ENCODE results near the gene FSTL5.

Gene FSTL5

GRCh38 chr4:161457311-161457710, 706.5 kb downstream of the FSTL5 start:
- peak; percentile 72 for DNase-seq (ENCODE audit: low read depth, low spot score)

DNA sequence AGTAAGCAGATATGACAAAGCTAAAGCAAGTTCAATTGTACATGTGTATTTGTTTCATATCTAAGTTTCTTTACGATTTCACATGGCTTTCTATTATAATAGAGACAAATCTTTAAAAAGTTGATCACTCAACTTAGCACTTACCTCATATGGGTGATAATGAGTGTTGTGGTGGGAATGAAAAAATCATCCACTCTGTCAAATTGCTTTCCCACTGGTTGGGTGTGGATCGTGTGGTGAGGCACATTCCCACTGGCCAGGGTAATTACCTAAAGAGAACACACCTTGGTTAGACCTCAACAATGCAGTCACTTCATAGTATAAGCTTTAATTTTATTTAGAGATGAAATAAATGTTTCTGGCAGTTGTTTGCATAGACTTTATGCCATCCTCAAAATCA, 708.9 kb downstream of the FSTL5 start:
- DNase-seq (ENCODE audit: low read depth, low spot score): no peak

- no peak for DNase-seq (ENCODE audit: low read depth, low spot score)
These were observed 715.1 kb downstream of the FSTL5 start for GRCh38 chr4:161448550-161449180.

DNA sequence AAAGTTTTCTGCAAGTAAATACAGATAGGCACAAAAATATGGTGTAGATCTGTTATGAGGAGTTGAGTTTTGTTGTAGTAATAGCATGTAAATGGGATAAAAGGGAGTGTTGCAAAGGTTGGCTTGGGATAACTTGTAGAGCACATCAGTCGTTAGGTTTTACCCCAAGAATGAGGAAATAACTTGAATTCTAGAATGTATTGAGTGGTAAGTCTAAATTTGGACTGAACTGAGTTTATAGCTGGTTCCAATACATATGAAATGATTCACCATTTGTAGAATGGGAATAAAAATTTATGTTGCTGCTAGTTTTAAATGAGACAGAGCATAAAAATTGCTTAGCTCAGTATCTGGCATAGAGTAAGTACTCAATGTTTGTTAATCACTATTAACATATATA, 719.2 kb downstream of the FSTL5 start:
- DNase-seq (ENCODE audit: low read depth, low spot score): no peak

- DNase-seq (ENCODE audit: low read depth, low spot score): no peak
These were observed 720.9 kb downstream of the FSTL5 start for GRCh38 chr4:161442921-161443320.

GRCh38 chr4:161438096-161438495, 725.7 kb downstream of the FSTL5 start:
- DNase-seq (ENCODE audit: low read depth, low spot score): no peak

- DNase-seq (ENCODE audit: low read depth, low spot score): no peak
These were observed 735.4 kb downstream of the FSTL5 start for GRCh38 chr4:161428180-161428965.

DNA sequence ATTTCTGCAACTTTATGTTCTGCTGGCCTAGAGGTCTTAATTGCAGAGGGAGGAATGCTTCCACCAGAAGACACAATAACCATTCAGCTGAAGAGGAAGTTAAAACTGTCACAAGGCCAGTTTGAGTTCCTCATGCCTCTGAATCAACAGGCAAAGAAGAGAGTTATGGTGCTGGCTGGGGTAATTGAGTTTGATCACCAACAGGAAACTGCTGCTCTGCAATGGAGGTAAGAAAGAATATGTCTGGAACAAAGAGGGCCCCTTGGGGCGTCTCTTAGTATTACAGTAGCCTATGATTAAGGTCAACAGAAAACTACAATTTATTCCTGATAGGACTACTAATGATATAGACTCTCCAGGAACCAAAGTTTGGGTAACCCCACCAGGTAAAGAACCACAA, 744.0 kb downstream of the FSTL5 start:
- DNase-seq (ENCODE audit: low read depth, low spot score): no peak

DNA sequence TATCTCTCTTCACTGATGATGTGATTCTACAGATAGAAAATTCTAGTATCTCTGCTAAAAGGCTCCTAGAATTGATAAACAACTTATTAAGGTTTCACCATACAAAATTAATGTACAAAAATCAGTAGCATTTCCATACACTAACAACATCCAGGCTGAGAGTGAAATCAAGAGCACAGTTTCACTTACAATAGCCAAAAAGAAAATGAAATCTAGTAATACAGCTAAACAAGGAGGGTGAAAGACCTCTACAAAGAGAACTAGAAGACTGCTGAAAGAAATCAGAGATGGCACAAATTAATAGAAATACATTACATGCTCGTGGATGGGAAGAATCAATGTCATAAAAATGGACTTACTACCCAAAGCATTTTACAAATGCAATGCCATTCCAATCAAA, 751.9 kb downstream of the FSTL5 start:
- DNase-seq (ENCODE audit: low read depth, low spot score): no peak

DNA sequence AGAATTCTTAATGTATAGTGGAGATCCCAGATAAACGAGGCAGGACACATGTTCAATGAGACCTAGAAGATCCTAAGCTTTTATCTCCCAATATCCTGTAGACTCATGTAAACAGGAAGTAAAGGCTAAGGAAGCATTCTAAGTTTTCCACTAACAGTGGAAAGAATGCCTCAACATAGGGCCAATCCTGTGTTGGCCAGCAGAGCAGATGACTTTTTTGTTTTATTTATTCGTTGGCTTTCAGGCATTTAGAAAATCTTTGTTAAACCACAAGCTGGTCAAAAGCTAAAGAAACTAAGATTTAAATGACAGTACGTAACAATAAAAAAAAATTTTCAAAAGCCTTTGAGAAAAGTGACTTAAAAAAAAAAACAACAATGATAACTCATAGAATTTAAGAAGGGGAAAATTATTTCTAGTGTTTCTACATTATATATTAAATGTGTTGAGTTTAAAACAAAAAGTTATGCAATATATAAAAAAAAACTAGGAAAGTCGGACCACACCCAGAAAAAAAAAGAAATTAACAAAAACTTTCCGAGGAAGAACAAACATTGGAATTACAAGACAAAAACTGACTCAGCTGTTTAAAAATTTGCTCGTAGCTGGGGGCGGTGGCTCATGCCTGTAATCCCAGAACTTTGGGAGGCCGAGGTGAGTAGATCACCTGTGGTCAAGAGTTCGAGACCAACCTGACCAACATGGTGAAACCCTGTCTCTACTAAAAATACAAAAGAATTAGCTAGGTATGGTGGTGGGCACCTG, 759.3 kb downstream of the FSTL5 start:
- peak; percentile 65 for DNase-seq (ENCODE audit: low read depth, low spot score)

DNA sequence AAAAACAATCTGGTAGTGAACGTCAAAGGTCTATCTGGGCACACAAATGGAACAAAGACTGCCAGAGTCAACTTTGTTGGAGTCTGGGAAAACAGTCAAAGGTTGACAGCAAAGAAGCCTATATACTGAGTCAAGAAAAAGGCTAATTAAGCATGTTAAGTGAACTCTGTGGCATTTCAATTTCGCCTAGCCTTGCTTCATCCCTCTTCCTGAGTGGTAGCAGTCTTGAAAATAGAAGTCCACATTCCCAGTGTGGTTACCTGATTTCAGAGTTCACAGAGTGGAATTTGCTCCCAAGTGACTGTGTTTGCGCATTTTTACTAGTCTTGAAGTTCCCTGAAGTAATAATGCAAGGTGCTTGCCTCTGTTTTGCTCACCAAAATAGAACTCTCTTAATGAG, 760.0 kb downstream of the FSTL5 start:
- peak; percentile 72 for DNase-seq (ENCODE audit: low read depth, low spot score)

DNA sequence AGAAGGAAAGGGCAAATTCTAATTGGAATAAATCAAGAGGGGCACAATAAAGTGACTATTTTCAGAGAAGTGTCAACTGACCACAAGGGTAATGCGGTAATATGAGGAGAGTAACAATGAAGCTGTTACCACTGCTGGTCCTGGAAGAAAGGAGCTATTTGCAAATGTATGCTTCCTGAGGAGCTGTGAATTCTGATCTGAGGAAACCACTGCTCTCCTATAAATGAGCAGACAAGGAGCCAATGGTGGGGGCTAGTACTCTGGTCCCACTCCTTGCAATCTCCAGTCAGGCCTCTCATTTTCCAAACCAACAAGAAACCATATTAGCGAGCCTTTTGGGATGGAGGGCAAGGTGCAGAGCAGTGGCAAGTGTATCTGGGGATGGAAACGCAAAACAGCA, 770.2 kb downstream of the FSTL5 start:
- DNase-seq (ENCODE audit: low read depth, low spot score): peak; percentile 2

DNA sequence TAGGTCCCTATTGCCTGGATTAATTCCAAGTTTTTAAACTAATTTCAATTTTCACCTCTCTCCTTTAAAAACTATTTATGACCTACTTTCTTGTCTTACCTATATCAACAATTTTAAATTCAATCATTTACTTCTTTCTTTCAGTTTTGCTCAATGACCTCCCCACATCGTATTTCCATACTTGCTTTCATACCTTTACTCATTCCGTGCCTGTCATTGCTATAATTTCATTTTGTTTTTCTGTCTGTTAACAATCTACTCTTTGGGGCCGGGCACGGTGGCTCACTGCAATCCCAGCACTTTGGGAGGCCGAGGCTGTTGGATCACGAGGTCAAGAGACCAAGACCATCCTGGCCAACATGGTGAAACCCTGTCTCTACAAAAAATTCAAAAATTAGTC, 781.1 kb downstream of the FSTL5 start:
- DNase-seq (ENCODE audit: low read depth, low spot score): no peak

- no peak for DNase-seq (ENCODE audit: low read depth, low spot score)
These were observed 787.5 kb downstream of the FSTL5 start for GRCh38 chr4:161376275-161376674.

- no peak for DNase-seq (ENCODE audit: low read depth, low spot score)
These were observed 799.1 kb downstream of the FSTL5 start for GRCh38 chr4:161364681-161365080.

DNA sequence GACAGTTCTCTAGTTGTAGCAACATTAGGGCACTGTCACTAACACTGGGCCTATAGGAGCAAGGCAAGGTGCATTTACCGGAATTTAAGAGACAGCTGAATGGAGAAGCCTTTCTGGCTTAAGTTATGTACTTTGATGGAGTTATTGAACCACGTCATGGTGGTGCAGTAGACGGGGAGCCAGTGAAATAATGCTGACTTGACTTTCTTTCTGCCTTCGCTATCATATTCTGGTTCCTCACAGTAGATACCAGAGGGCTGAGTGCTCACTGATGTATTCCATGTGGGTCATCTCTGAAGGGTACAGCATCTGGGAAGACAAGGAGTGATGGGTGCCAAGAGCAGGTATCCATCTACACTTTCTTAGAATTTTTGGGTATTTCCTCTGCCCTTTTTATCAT, 802.8 kb downstream of the FSTL5 start:
- DNase-seq (ENCODE audit: low read depth, low spot score): no peak

DNA sequence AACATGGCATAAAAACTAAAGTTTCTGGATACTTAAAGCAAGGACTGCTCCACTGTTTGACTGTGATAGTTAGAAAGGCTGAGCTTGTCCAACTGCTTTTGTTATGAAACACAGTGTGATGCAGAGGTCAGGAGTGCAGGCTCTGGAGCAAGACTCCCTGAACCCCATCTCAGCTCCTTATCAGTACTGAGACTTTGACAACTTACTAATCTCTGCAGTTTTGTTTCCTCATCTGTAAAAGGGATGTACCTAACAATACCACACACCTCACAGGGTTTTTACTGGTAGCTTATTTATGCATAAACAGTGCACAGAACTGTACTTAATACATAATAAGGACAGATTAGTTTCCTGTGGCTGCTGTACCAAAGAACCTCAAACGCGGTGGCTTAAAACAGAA, 804.3 kb downstream of the FSTL5 start:
- DNase-seq (ENCODE audit: low read depth, low spot score): no peak

DNA sequence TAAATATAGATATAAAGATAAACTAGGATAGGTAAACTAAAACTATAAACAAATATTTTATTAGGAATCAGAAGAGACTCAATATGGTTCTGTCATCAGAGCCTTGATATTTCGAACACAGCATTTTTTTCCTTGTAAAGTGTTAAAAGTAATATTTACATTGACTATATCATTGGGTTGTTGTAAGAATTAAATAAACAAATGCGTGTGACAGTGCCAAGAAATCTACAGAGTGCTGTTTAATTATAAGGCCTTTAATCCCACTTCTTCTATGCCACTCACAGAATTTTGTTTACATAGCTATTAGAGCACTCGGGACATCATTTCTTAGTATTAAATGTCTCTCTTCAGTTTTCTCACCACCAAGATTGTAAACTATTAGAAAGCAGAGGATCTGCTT, 807.4 kb downstream of the FSTL5 start:
- no peak for DNase-seq (ENCODE audit: low read depth, low spot score)

DNA sequence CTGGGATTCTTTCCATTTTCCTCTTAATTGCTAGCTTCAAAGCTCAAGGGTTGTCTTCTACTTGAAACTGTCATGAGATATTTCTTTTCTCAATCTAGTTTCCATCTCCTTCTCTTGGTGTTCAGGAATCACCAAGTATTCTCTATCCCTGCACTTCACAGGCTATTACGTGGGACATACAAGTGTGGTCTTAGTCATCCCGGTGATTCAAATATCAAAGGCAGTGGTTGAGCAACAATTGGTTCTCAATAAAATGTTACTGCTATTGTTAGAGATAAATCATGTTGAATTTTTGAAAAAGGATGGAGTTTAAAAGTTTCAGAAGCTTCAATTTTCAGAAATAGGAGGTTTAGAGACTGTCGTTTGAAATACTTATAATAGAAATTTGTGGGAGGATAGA, 812.9 kb downstream of the FSTL5 start:
- no peak for DNase-seq (ENCODE audit: low read depth, low spot score)

- no peak for DNase-seq (ENCODE audit: low read depth, low spot score)
These were observed 818.1 kb downstream of the FSTL5 start for GRCh38 chr4:161345741-161346140.

DNA sequence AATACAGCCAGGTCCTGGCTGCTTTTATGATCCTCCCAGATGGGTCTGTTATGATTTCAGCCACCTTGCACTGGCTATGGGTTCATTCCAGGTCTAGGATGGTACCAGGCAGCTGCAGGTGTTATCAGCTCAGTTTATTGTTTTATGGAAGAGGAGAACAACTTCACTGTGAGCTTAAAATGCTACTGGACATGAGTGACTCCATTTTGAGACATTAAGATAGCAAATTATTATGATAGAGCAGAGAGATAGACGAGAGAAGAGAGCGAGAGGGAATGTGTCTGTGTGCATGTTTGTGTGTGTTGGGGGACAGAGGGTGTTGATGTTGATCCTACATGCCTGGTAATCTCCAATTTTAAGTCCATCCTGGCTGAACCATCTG, 820.2 kb downstream of the FSTL5 start:
- DNase-seq (ENCODE audit: low read depth, low spot score): no peak

DNA sequence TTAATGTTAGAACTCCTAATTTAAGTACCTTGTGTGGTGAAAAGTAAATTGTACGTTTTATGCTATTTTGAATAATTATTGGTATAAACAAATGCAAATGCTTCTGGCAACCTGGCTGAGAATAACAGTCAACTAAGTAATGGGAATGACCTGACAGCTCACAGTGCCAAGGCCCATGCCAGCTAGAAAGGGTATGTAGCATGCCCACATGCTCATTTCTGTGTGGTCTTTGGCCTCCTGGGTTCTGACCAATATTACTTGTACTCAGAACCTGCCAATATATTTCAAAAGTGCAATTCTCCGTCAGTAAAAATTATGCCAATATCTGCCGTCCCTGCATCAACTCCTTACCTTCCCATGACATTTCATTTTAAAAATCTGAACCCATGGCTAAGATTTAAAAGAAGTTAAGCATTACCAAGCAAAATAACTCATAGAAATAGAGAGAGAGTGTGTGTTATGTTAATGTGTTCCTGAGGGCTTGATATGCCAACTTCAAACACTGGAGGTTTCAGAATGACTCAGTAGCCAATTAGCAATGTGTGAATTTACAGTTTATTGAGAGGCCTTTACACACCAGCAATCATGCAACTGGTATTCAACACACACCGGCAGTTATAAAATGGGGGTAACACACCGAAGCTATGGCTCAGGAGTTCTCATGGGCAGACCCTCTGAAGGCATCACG, 820.8 kb downstream of the FSTL5 start:
- peak; percentile 58 for DNase-seq (ENCODE audit: low read depth, low spot score)
